Caco-2 (cell line): ENCODE data around the gene DOCK6. TPM values are rescaled to one million over a fixed set of nuclear protein-coding genes. Genes with fewer than 3 reads are reported as not detected.

Experiments
- BruUV-seq: library from RNA; stranded (reverse); fragments of 400-500 nt; replicated peaks from 2 replicates; lab custom pipeline; 2021; lab: Mats Ljungman, UMichigan
- CTCF ChIA-PET: fragments of 300-600 bp; sonication (Branson Sonifier 250); formaldehyde crosslinking; loops from one replicate; lab custom pipeline; 2022; ENCODE audit warnings: antibody characterized with exemption; lab: Charles Lee
- POLR2A ChIA-PET: fragments of 300-600 bp; sonication (Branson Sonifier 250); formaldehyde crosslinking; loops from one replicate; lab custom pipeline; 2022; ENCODE audit warnings: antibody characterized with exemption; lab: Charles Lee
- DNase-seq, 2 experiments: peaks; one replicate each; pipeline versions ENCODE4 v3.0.0 to v3.0.0-alpha.2; 2020 to 2022
- H3K27me3 ChIP-seq: replicated peaks from 2 replicates; pipeline ENCODE4 v1.6.0; 2011; ENCODE audit warnings: low read length; ENCODE audit not compliant: control insufficient read depth, insufficient read depth
- H3K36me3 ChIP-seq: 2 replicates; pipeline ENCODE4 v1.5.1; 2011; ENCODE audit warnings: low read length; ENCODE audit not compliant: control insufficient read depth, insufficient read depth
- H3K4me1 ChIP-seq: fragments of 250-450 bp; sonication (Bioruptor Pico); 2 replicates; pipeline ENCODE4 v1.5.1; 2020; ENCODE audit warnings: mild to moderate bottlenecking
- H3K4me3 ChIP-seq: 2 replicates; pipeline ENCODE4 v1.5.1; 2011; ENCODE audit warnings: low read depth, mild to moderate bottlenecking, control low read depth, low read length
- H3K9me3 ChIP-seq: fragments of 250-450 bp; sonication (Bioruptor Pico); 2 replicates; pipeline ENCODE4 v1.5.1; 2020; ENCODE audit warnings: mild to moderate bottlenecking, moderate library complexity
- H3K27ac Mint-ChIP-seq: one replicate; pipeline ENCODE4 v1.8.0; 2022; ENCODE audit warnings: mixed read lengths; ENCODE audit not compliant: unreplicated experiment
- H3K27me3 Mint-ChIP-seq: one replicate; pipeline ENCODE4 v1.8.0; 2022; ENCODE audit warnings: mixed read lengths; ENCODE audit not compliant: insufficient read depth, unreplicated experiment
- H3K36me3 Mint-ChIP-seq: one replicate; pipeline ENCODE4 v1.8.0; 2022; ENCODE audit warnings: mild to moderate bottlenecking, mixed read lengths; ENCODE audit not compliant: insufficient read depth, unreplicated experiment
- H3K4me1 Mint-ChIP-seq: one replicate; pipeline ENCODE4 v1.8.0; 2022; ENCODE audit warnings: low read depth, mixed read lengths; ENCODE audit not compliant: unreplicated experiment
- H3K4me3 Mint-ChIP-seq: one replicate; pipeline ENCODE4 v1.8.0; 2022; ENCODE audit warnings: mild to moderate bottlenecking, moderate library complexity, mixed read lengths; ENCODE audit not compliant: unreplicated experiment
- H3K9me3 Mint-ChIP-seq: one replicate; pipeline ENCODE4 v1.8.0; 2022; ENCODE audit warnings: mixed read lengths; ENCODE audit not compliant: unreplicated experiment
- intact Hi-C: fragments of 100-400 bp; cut with micrococcal nuclease; formaldehyde crosslinking; loops from one replicate; pipeline ENCODE4 v1.10.0; 2022; ENCODE audit not compliant: unreplicated experiment
- total RNA-seq: library from RNA; stranded (reverse); gene quantifications from 2 replicates; pipeline ENCODE4 v1.2.3, GENCODE V29; 2022
- TF ChIP-seq, protein P1 (sequence below), 2 experiments: fragments of 200-600 bp in 1 of 2; IDR thresholded peaks; 1 replicate in 1 of 2; 2 replicates in 1 of 2; pipeline versions ENCODE4 v1.5.1 to v1.8.0; 2011 to 2022; ENCODE audit warnings: antibody characterized with exemption in 1 of 2, control low read depth in 1 of 2, inconsistent platforms in 1 of 2, low read depth in 1 of 2, low read length in 1 of 2, mild to moderate bottlenecking in 1 of 2, moderate library complexity in 1 of 2; ENCODE audit not compliant: insufficient read depth in 1 of 2, severe bottlenecking in 1 of 2, unreplicated experiment in 1 of 2

Gene DOCK6
- total RNA-seq, 1 experiment from 2014 or later: 84.1 TPM

GRCh38 chr19:11247391-11247790 lies 14.9 kb downstream of the DOCK6 start:
- H3K4me3 Mint-ChIP-seq: no peak overlapping the region
- POLR2A ChIA-PET: no interaction called here
- CTCF ChIA-PET: no interaction called here
- no peaks in the 10 kb centered on the region for H3K27me3 Mint-ChIP-seq
- Histone ChIP-seq H3K4me1 (no peaks in the 10 kb centered on the region), H3K36me3 (peaks cover 3% of the 10 kb centered on the region), H3K4me3 (no peak overlapping the region), H3K27me3 (no peaks in the 10 kb centered on the region), H3K9me3 (no peaks in the 10 kb centered on the region)
- no peak for DNase-seq
- no peaks in the 10 kb centered on the region for H3K9me3 Mint-ChIP-seq
- TF ChIP-seq, protein P1, sequence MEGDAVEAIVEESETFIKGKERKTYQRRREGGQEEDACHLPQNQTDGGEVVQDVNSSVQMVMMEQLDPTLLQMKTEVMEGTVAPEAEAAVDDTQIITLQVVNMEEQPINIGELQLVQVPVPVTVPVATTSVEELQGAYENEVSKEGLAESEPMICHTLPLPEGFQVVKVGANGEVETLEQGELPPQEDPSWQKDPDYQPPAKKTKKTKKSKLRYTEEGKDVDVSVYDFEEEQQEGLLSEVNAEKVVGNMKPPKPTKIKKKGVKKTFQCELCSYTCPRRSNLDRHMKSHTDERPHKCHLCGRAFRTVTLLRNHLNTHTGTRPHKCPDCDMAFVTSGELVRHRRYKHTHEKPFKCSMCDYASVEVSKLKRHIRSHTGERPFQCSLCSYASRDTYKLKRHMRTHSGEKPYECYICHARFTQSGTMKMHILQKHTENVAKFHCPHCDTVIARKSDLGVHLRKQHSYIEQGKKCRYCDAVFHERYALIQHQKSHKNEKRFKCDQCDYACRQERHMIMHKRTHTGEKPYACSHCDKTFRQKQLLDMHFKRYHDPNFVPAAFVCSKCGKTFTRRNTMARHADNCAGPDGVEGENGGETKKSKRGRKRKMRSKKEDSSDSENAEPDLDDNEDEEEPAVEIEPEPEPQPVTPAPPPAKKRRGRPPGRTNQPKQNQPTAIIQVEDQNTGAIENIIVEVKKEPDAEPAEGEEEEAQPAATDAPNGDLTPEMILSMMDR (IDR thresholded peaks at IDR 0.05; ENCODE audit: insufficient read depth in 1 of 2, low read depth in 1 of 2, low read length in 1 of 2, severe bottlenecking in 1 of 2, unreplicated experiment in 1 of 2): no peak
- H3K4me1 Mint-ChIP-seq: no peaks in the 10 kb centered on the region
- intact Hi-C loops: no loop called here
- peaks cover 60% of the 10 kb centered on the region for H3K36me3 Mint-ChIP-seq
- no peak overlapping the region for H3K27ac Mint-ChIP-seq
- no TSS peak for BruUV-seq

DNA sequence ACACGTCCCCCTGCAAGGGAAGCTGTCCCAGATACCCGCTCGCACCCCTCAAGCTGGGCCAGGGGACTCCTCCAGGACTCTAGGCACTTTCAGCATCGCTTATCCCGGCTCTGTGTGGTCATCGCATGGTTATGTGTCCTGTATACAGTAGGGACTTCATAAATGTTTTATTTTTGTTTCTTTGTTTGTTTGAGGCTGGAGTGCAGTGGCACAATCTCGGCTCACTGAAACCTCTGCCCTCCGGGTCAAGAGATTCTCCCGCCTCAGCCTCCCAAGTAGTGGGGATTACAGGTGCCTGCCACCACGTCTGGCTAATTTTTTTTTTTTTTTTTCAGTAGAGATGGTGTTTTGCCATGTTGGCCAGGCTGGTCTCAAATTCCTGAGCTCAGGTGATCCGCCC lies 15.4 kb downstream of the DOCK6 start:
- Mint-ChIP-seq H3K4me1 (no peaks in the 10 kb centered on the region), H3K27me3 (no peaks in the 10 kb centered on the region), H3K4me3 (no peak overlapping the region), H3K27ac (no peak overlapping the region), H3K36me3 (peaks cover 60% of the 10 kb centered on the region), H3K9me3 (no peaks in the 10 kb centered on the region)
- Histone ChIP-seq H3K9me3 (no peaks in the 10 kb centered on the region), H3K36me3 (peaks cover 5% of the 10 kb centered on the region), H3K4me3 (no peak overlapping the region), H3K27me3 (no peaks in the 10 kb centered on the region), H3K4me1 (no peaks in the 10 kb centered on the region)
- CTCF ChIA-PET: no interaction called here
- POLR2A ChIA-PET: no interaction called here
- intact Hi-C loops: no loop called here
- BruUV-seq: no TSS peak
- no peak for DNase-seq
- TF ChIP-seq, protein P1 (IDR thresholded peaks at IDR 0.05; ENCODE audit: insufficient read depth in 1 of 2, low read depth in 1 of 2, low read length in 1 of 2, severe bottlenecking in 1 of 2, unreplicated experiment in 1 of 2): no peak

- peaks cover 59% of the 10 kb centered on the region for H3K36me3 Mint-ChIP-seq
- BruUV-seq: no TSS peak
- no peaks in the 10 kb centered on the region for H3K27me3 ChIP-seq
- H3K4me3 ChIP-seq: no peak overlapping the region
- no peaks in the 10 kb centered on the region for H3K9me3 ChIP-seq
- peaks cover 2% of the 10 kb centered on the region for H3K36me3 ChIP-seq
- H3K4me3 Mint-ChIP-seq: no peak overlapping the region
- TF ChIP-seq, protein P1 (IDR thresholded peaks at IDR 0.05; ENCODE audit: insufficient read depth in 1 of 2, low read depth in 1 of 2, low read length in 1 of 2, severe bottlenecking in 1 of 2, unreplicated experiment in 1 of 2): no peak
- intact Hi-C loops: no loop called here
- ChIA-PET POLR2A (no interaction called here), CTCF (no interaction called here)
- no peak for DNase-seq
- no peaks in the 10 kb centered on the region for H3K9me3 Mint-ChIP-seq
- H3K27ac Mint-ChIP-seq: no peak overlapping the region
- H3K4me1 Mint-ChIP-seq: no peaks in the 10 kb centered on the region
- no peaks in the 10 kb centered on the region for H3K4me1 ChIP-seq
- H3K27me3 Mint-ChIP-seq: no peaks in the 10 kb centered on the region
Observed at GRCh38 chr19:11244846-11245589, 17.3 kb downstream of the DOCK6 start.
